HepG2 (cell line): ENCODE results near the gene CTNNAL1. TPM values are rescaled to one million over a fixed set of nuclear protein-coding genes. Genes with fewer than 3 reads are reported as not detected.

Source experiments
- ATAC-seq: fragments of 200-7000 bp; cut with Tn5 transposase; 3 replicates; pipeline ENCODE4 v1.9.1; 2020; ENCODE audit warnings: mild to moderate bottlenecking, moderate library complexity
- BruUV-seq: library from RNA; stranded (reverse); fragments of 400-500 nt; replicated peaks from 2 replicates; lab custom pipeline; 2021; lab: Mats Ljungman, UMichigan
- CTCF ChIA-PET: fragments of 300-600 bp; formaldehyde crosslinking; extraction: SDS; loops from one replicate; lab custom pipeline; 2021; ENCODE audit warnings: low total read pairs, inconsistent platforms, low intra/inter-chr PET ratio; lab: Yijun Ruan, JAX
- POLR2A ChIA-PET: fragments of 350-600 bp; sonication (Branson Sonifier 250); formaldehyde crosslinking; loops from one replicate; lab custom pipeline; 2020; ENCODE audit warnings: antibody characterized with exemption, inconsistent platforms; lab: Yijun Ruan, JAX
- DNase-seq: peaks from one replicate; pipeline ENCODE4 v3.0.0-alpha.2; 2015; ENCODE audit warnings: low spot score
- FAIRE-seq: peaks from 3 replicates; lab custom pipeline; 2011; peaks lifted over from hg19 to GRCh38; lab: Jason Lieb, UNC
- H2AFZ ChIP-seq: one replicate; pipeline ENCODE4 v1.6.1; 2011; ENCODE audit warnings: low read length, inconsistent platforms
- H3K27ac ChIP-seq: fragments of 300-600 bp; 3 replicates; pipeline ENCODE4 v1.8.0; 2011; ENCODE audit warnings: mixed run types, mild to moderate bottlenecking, mixed read lengths, low read length, inconsistent platforms; ENCODE audit not compliant: insufficient read depth; ENCODE audit errors: extremely low read length
- H3K27me3 ChIP-seq, 2 experiments: fragments of 200-600 bp in 1 of 2; 2 replicates in 1 of 2; 3 replicates in 1 of 2; pipeline versions ENCODE4 v1.6.0 to v1.8.0; 2011; ENCODE audit warnings: low read length in 2 of 2, mild to moderate bottlenecking in 2 of 2, moderate library complexity in 2 of 2, inconsistent platforms in 1 of 2; ENCODE audit not compliant: insufficient read depth in 2 of 2, control insufficient read depth in 1 of 2
- H3K36me3 ChIP-seq, 2 experiments: fragments of 200-600 bp in 1 of 2; replicated peaks in 1 of 2; 2 replicates in 1 of 2; 3 replicates in 1 of 2; pipeline versions ENCODE4 v1.5.1 to v1.8.0; 2011; ENCODE audit warnings: low read length in 2 of 2, inconsistent platforms in 1 of 2; ENCODE audit not compliant: insufficient read depth in 2 of 2, control insufficient read depth in 1 of 2
- H3K4me1 ChIP-seq: 2 replicates; pipeline ENCODE4 v1.5.1; 2012; ENCODE audit warnings: low read length, inconsistent platforms; ENCODE audit not compliant: insufficient read depth
- H3K4me2 ChIP-seq: 2 replicates; pipeline ENCODE4 v1.6.0; 2011; ENCODE audit warnings: low read depth, low read length, inconsistent platforms
- H3K4me3 ChIP-seq, 3 experiments: fragments of 200-600 bp in 1 of 3; sonication (generic), shearing (Covaris generic) in 1 of 3; replicated peaks in 1 of 3; 2 replicates each; pipeline ENCODE4 v1.5.1; 2011 to 2016; ENCODE audit warnings: low read length in 3 of 3, inconsistent platforms in 2 of 3, low read depth in 2 of 3, mild to moderate bottlenecking in 2 of 3, control low read depth in 1 of 3, mixed read lengths in 1 of 3; ENCODE audit not compliant: insufficient read depth in 1 of 3
- H3K79me2 ChIP-seq: one replicate; pipeline ENCODE4 v1.6.1; 2011; ENCODE audit warnings: low read length, inconsistent platforms; ENCODE audit not compliant: insufficient read depth
- H3K9ac ChIP-seq: 2 replicates; pipeline ENCODE4 v1.6.0; 2011; ENCODE audit warnings: mild to moderate bottlenecking, low read depth, low read length, inconsistent platforms; ENCODE audit not compliant: insufficient read depth
- H3K9me3 ChIP-seq: 2 replicates; pipeline ENCODE4 v1.5.1; 2012; ENCODE audit warnings: mild to moderate bottlenecking, low read length
- H4K20me1 ChIP-seq: 2 replicates; pipeline ENCODE4 v1.6.0; 2011; ENCODE audit warnings: inconsistent platforms, mild to moderate bottlenecking, low read length, moderate library complexity; ENCODE audit not compliant: insufficient read depth
- AKAP8 ChIP-seq: sonication (generic); formaldehyde crosslinking; IDR thresholded peaks from 2 replicates; pipeline ENCODE4 v1.5.1; 2020; ENCODE audit warnings: mild to moderate bottlenecking, missing genetic modification reagents
- HNRNPH1 ChIP-seq: fragments of 200-400 bp; formaldehyde crosslinking; optimal IDR thresholded peaks from 2 replicates; pipeline ENCODE3; 2017; ENCODE audit warnings: mild to moderate bottlenecking, low read depth, low read length
- TBP ChIP-seq: sonication (generic); formaldehyde crosslinking; IDR thresholded peaks from 2 replicates; pipeline ENCODE4 v1.5.0; 2020; ENCODE audit warnings: missing genetic modification reagents
- U2AF2 ChIP-seq: fragments of 200-400 bp; formaldehyde crosslinking; IDR thresholded peaks from 2 replicates; pipeline ENCODE4 v1.6.1; 2017; ENCODE audit warnings: low read depth, mild to moderate bottlenecking, low read length
- ZBTB33 ChIP-seq: sonication (generic); formaldehyde crosslinking; IDR thresholded peaks from 2 replicates; pipeline ENCODE4 v1.4.0; 2020; ENCODE audit warnings: missing genetic modification reagents
- ZNF766 ChIP-seq: sonication (generic); formaldehyde crosslinking; IDR thresholded peaks from 2 replicates; pipeline ENCODE4 v1.5.0; 2020; ENCODE audit warnings: missing genetic modification reagents, borderline replicate concordance
- WGBS: methylation state at CpG from one replicate; pipeline ENCODE4 v1.1.6; 2017; ENCODE audit warnings: low lambda C conversion rate; 5-methylcytosine and 5-hydroxymethylcytosine counted together
- in situ Hi-C: cut with HindIII; loops from 2 replicates; pipeline ENCODE4 v1.10.0; 2017; ENCODE audit warnings: low pct_unique_long_range_greater_than_20kb; ENCODE audit not compliant: extremely low pct_ligation_motif_present
- intact Hi-C: fragments of 100-400 bp; cut with micrococcal nuclease; formaldehyde crosslinking; loops from one replicate; pipeline ENCODE4 v1.10.0; 2022; ENCODE audit not compliant: unreplicated experiment
- polyA plus RNA-seq, 8 experiments: library from polyadenylated mRNA; depleted of rRNA in 3 of 8; stranded (reverse) in 7 of 8; unstranded in 1 of 8; fragments of >200 nt; fragmentation: Illumina TruSeq in 4 of 8; extraction: Trizol in 4 of 8; gene quantifications; 2 replicates each; pipeline versions ENCODE4 v1.2.1 to v1.2.3, GENCODE V29; 2011 to 2016; ENCODE audit warnings: low read depth in 4 of 8, missing spikeins in 1 of 8, mixed read lengths in 1 of 8; ENCODE audit not compliant: insufficient read depth in 1 of 8
- total RNA-seq, 5 experiments: library from RNA; depleted of rRNA; stranded (reverse); fragments of >200 nt; fragmentation: Illumina TruSeq; extraction: Trizol; gene quantifications; 2 replicates each; pipeline ENCODE4 v1.2.3, GENCODE V29; 2016; ENCODE audit warnings: low read depth in 1 of 5

Gene CTNNAL1
- total and polyA plus RNA-seq, 2 of the 13 experiments (the other 11 are each of a cell fraction or from before 2014, with no cell fraction given), result 32.0 to 162 TPM

GRCh38 chr9:108994695-108995094 lies 18.6 kb downstream of the CTNNAL1 start:
- Histone ChIP-seq H3K9ac (no peak overlapping the region), H3K4me2 (no peak overlapping the region), H3K9me3 (no peaks in the 10 kb centered on the region), H3K4me1 (peaks cover 11% of the 10 kb centered on the region), H3K27ac (no peak overlapping the region), H3K36me3 (peaks cover 9 to 41% of the 10 kb centered on the region in 2 experiments), H3K79me2 (peaks cover 28% of the 10 kb centered on the region), H3K27me3 (no peaks in the 10 kb centered on the region), H2AFZ (no peak overlapping the region), H4K20me1 (no peaks in the 10 kb centered on the region), H3K4me3 (no peak overlapping the region)
- FAIRE-seq, result no peak
- in situ Hi-C loops, result no loop called here
- no TSS peak for BruUV-seq
- intact Hi-C loops, result no loop called here
- WGBS, result 100% methylated on average over 2 of the region's 2 CpGs
- POLR2A ChIA-PET, result no interaction called here
- CTCF ChIA-PET, result no interaction called here
- no peak for DNase-seq
- TF ChIP-seq TBP (CRISPR knock-in tag) (no peak), HNRNPH1 (no peak), ZBTB33 (CRISPR knock-in tag) (peak; percentile 57; the same call in 1 of the 2 replicates), U2AF2 (no peak)
- ATAC-seq, result no peak

GRCh38 chr9:108991479-108991878 lies 21.8 kb downstream of the CTNNAL1 start:
- no peak overlapping the region for H3K27ac ChIP-seq
- 94% methylated on average over 5 of the region's 5 CpGs for WGBS
- H2AFZ ChIP-seq, result no peak overlapping the region
- H3K9ac ChIP-seq, result no peak overlapping the region
- no peaks in the 10 kb centered on the region for H3K27me3 ChIP-seq
- no peaks in the 10 kb centered on the region for H3K9me3 ChIP-seq
- ChIA-PET POLR2A (no interaction called here), CTCF (no interaction called here)
- H3K4me3 ChIP-seq, result no peak overlapping the region
- BruUV-seq, result no TSS peak
- H3K36me3 ChIP-seq, result peaks cover 2 to 50% of the 10 kb centered on the region in 2 experiments
- intact Hi-C loops, result no loop called here
- FAIRE-seq (no peak), ATAC-seq (no peak), DNase-seq (no peak)
- peaks cover 11% of the 10 kb centered on the region for H3K4me1 ChIP-seq
- no peak overlapping the region for H3K4me2 ChIP-seq
- peaks cover 4% of the 10 kb centered on the region for H3K79me2 ChIP-seq
- TF ChIP-seq AKAP8 (CRISPR knock-in tag) (no peak), ZNF766 (CRISPR knock-in tag) (no peak)
- H4K20me1 ChIP-seq, result no peaks in the 10 kb centered on the region
- in situ Hi-C loops, result no loop called here
